NCI-H748 treated with DMSO at 0.1 percent for 48 hours (cell line): Measurements from ENCODE around the gene FANCC.
A peak's percentile ranks its signal among the peaks of the same experiment; 100 is the strongest.
"Not testable (repeated sequence)": the region's sequence is repeated elsewhere in the genome, so short reads cannot be mapped to it uniquely, and the experiment has no call there.

Source experiments
- DNase-seq: peaks from one replicate; lab custom pipeline; 2025; lab: John Stamatoyannopoulos, UW

The FANCC gene

DNA sequence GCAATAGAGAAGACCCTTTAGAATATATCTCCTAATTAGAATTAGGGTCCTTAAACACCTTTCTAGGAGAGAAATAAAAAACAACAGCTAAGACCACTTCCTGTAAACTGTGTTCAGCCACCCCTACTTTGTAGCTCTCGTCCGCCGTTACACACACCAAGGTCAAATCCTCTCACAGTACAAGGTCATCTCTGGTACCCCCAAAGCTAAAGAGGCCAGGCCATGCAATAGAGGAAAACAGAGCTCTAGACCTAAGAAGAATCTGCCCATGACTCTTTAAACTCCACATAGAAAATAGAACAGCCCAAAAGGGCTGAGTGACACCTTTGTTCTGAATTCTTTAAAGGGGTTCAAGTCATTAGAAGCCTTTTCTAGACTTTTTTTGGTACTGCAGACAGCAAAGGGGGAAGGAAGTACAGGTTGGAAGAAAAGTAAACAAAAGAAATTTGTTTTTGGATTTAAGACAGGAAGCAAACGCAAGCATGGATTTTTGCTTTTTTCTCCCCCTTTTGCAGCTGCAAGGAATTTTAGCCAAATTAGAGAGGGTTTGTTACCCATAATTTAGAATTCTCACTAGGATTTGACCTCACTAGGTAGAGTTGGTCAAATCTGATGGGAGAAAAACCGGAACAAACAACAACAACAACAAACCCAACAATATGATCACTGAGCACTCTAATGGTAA, 13.4 kb upstream of the FANCC start:
- no peak for DNase-seq

DNA sequence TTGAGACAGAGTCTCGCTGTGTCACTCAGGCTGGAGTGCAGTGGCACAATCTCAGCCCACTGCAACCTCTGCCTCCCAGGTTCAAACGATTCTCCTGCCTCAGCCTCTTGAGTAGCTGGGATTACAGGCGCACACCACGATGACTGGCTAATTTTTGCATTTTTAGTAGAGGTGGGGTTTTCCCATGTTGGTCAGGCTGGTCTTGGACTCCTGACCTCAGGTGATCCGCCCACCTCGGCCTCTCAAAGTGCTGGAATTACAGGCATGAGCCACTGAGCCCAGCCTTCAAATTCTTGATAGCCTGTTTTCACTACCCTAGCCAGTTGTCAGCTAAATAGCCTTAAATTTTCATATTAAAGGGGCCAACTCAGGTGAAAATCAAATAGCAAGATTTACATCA, 11.6 kb upstream of the FANCC start:
- not testable (repeated sequence) for DNase-seq

DNA sequence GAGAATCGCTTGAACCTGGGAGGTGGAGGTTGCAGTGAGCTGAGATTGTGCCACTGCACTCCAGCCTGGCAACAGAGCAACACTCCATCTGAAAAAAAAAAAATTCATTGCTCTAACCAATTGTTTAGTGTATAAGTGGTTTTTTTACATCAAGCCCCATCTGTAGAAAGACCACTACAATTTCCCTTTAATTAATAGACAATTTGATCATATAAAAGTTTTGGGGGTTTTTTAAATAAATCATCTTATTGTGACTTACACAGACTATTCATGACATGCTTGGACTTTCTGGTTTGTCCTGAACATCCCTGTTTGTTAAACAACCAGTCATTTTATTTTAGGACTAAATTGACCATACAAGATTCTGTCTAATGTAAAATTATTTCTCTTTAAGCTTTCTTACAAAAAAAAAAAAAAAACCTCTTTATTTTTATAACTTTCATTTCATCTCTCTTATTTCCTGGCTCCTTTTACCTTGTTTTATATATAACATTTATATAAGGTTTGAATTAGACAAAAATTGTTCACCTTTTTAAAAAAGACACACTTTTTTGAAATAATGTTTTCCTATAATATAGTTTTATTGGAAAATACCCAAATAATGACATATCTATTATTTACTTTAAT, 9.8 kb upstream of the FANCC start:
- no peak for DNase-seq

DNA sequence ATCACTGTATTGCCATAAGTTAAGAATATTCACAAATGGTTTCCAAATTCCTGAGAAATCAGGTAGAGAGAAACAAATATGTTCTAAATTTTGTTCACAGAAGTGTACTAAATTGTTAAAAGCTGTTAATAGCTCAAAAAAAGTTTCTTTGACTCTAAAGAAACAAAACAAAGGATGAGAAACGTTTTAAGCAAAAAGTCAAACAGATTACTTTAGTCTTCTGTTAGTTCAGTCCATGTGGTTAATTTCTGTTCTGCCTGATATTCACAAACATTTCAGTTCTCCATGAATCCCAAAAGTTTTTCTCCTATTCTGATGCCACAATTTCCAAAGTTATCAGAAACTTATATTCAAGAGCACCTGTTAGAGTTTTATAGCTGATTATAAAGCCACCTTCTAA, 7.7 kb upstream of the FANCC start:
- DNase-seq, result no peak

DNA sequence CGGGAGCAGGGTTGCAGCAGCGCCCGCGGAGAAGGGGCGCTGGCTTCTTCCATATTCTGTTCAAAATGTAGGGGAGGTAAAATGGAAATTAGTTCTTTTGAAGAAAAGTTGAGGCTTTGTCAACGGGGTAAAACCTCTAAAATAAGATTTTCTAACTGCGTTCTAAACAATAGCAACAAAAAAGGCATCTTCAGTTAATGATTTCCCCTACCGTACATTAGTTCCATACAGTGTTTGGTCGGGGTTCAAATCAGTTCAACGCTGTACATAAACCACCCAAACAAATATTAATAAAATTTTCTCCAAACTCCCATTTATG, 343 bp upstream of the FANCC start:
- DNase-seq, result no peak

DNA sequence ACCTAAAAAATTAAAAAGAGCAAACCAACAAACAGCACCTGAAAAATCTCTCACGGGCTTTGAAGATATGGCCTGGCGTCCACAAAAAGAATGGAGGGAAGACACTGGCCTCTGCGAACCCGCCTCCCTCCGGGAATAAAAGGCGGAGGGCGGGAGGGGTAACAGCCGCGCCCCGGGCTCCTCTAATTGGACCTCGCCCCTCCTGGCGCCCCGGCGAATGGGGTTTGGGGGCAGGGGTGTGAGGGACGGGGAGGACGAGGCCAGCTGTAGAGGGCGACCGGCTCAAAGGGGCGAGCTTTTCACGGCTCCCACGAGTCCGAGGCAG, 753 bp downstream of the FANCC start:
- DNase-seq, result peak; percentile 89

DNA sequence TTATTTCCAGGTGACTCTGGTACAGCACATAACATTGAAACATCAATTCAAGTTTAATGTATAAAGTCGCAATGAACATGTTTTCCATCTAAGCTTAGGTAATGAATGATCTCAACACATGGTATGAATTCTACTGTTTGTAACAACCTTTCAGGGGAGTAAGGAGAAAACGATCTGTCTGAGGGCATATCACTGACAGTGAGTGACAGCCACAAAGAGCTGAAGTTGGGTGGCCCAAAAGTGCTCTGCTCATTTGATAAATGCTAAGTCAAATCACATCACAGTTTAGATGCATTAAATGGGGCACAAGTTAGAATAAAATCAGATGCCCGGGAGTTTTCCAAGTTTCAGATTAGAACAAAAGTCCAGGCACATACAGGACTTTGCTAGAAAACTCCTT, 1.2 kb downstream of the FANCC start:
- DNase-seq, result peak; percentile 37

DNA sequence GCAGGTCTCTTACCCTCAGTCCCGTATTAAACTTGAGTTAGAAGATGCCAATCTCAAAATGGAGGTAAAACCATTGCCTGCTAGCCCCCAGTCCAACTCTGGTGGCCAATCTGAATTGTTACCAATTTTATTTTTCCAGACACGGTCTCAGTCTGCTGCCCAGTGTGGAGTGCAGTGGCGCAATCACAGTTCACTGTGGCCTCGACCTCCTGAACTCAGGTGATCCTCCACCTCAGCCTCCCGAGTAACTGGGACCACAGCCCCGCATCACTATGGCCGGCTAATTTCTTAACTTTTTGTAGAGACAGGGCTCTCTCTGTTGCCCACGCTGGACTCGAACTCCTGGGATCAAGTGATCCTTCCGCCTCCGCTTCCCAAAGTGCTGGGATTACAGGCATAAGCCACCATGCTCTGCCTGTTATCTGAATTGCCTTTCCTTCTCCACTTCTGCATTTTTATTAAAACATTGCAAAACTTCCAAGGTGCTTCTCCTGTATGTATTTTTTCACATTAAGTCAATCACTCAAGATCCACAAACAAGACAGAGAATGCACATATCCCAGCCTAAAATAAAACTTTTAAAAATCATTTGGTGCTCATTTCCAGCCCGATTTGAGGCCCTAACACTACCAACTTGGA, 2.3 kb downstream of the FANCC start:
- DNase-seq, result no peak

DNA sequence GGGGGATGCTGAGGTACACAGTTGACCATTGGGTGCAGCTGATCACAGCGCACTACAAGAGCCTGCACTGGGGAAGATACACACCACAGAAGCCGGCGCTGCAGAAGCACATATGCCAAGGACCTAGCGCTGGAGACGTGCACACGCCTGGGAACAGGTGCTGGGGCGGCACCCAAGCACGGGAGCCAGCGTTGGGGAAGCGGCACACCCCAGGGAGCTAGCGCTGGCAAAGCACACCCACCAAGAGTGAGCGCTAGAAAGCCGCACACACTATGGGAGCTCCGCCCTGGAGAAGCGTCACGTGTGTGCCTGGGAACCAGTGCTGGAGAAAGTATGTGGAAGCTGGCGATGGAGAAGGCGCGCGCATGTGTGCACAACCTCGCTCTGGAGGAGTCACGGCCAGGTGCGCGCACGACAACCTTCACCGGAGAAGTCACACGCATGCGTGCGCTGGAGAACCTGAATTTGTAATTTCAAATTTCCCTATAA, 4.5 kb downstream of the FANCC start:
- peak; percentile 58 for DNase-seq

DNA sequence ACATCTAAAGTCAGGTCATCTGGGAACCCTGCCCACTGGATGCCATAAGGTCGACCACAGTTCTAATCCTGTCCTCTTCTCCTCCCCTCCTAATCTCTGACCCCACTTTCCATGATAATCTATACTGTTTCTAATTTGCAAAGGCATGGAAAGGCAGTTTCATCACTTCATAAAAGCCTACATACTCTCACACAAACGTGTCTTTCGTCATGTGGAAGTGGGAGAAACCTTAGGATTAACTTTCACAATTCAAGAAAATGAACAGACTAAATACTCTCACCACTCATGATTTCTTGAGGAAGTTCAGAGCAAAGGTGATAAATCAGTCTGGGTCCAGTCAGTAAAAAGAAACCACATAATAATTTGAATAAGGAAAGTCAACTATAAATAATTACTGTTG, 5.5 kb downstream of the FANCC start:
- no peak for DNase-seq

DNA sequence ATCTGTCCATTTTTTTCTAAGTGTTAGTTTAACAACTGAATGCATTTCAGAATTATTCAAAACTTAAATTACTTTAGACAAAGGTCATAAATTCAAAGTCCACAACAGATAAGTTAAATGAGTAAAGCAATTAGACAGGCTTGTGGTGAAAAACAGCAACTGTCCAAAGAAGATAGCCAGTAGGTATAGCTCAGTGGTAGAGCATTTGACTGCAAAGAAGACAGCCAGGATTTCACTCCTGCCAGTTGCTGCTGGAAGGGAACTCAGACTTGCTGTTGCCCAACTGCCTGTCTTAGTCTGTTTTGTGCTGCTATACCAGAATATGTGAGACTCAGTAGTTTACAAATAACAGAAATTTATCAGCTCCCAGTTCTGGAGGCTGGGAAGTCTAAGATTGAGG, 10.0 kb downstream of the FANCC start:
- no peak for DNase-seq

DNA sequence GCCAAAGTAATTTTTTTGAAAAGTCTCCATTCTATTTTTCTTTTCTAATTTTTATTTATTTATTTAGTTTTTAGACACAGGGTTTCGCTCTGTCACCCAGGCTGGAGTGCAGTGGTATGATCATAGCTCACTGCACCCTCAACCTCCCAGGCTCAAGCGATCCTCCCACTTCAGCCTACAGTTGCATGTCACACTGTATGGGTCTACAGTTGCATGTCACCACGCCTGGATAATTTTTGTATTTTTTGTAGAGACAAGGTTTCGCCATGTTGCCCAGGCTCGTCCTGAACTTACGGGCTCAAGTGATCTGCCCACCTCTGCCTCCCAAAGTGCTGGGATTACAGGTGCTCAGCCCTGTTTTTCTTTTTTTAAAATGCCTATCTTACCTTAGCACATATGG, 10.7 kb downstream of the FANCC start:
- no peak for DNase-seq

DNA sequence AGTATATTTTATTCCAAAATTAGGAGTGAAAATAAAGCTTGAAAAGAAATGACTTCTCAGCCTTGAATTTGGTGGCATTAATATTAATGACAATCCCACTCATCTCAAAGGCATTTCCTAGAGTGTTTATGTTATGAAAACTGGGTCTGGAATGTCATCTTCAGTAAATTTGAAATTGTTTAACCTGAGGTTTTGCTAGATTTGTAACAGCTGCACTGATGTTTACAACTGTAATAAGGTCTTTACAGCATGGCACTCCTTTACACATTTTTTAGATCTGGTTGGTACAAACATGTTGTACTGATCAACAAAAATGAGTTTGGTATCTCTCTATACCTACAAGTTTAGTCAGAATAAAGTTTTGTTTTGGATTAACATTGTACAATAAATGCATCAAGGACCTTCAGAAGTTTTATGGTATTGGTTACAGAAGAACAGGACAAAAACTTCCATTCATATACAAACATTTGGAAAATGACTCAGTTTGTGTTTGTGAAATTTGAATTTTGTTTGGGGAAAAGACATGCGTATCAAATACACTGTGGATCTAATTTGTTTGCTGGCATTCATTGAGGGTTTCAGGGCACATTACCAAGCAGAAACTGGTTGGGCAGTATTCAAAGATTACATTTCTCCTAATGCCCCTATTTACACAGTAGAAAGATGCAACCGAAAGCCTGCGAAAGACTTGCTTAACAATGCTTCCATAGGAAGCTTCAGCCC, 11.6 kb downstream of the FANCC start:
- no peak for DNase-seq

DNA sequence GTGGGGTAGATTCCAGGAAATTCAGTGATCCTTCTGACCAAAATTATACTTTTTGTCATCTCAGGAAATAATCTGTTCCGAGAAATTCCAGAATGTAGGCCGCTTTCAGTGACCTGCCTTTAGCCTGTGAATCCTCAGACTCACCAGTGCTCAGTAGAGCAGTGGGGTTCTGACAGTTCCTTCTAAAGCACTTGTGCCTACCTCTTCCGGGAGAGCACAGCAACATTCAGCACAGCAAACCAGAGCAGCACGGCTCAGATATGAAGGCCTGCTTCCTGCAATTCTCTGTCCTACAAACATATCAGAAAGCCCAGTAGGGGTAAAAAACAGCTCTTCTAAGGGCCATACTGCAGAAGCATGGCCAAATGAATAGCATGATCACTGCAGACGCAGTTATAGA, 15.0 kb downstream of the FANCC start:
- DNase-seq, result no peak

DNA sequence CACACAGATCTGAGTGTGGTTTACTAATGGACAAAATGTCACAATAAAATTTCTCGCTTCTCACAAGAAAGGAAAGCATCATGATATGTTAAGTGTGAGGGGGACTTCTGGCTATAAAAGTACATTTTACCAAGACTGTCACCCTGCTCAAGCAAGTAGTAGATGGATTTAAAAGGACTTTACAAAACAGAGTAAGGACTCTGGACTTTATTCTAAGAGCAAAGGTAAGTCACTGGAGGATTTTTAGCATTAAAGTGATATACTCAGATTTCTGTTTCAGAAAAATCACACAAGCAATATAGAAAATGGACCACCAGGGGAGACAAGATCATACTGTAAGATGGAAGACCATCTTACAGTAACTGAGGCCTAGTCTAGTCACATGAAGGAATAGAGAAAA, 19.7 kb downstream of the FANCC start:
- DNase-seq, result no peak

DNA sequence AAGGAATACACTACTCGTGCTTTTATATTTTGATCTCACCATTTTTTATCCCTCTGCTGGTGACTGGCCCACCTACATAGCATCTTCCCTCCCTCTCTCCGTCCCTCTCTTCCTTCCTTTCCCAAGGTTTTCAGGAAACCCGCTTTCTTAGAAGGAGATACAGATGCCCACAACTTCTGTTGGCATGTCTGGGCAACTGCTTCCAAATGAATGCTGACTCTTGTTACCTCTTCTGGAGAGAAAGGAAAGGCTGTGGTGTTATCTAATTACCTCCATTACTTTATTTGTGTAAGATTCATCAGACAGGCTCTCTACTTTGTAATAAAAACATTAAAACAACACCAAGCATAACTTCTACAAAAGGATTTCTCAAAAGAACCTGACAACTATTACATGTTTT, 20.2 kb downstream of the FANCC start:
- DNase-seq, result no peak

DNA sequence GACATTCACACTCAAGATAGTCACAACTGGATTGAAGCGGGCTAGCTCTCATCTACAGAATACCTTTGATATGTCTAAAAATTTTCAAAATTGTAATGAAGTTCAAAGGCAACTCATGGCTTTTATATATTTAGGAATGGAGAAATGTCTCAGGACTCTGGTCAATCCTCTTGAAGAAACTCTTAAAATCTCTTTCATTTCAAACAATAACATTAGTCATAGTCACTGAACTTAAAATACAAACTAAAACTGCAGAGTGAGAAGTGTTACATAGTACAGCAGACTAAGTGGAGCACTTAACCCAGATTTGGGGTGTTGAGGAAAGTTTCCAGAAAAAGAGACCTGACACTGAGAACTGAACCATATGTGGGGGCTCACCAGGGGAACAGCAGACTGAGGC, 20.7 kb downstream of the FANCC start:
- no peak for DNase-seq

DNA sequence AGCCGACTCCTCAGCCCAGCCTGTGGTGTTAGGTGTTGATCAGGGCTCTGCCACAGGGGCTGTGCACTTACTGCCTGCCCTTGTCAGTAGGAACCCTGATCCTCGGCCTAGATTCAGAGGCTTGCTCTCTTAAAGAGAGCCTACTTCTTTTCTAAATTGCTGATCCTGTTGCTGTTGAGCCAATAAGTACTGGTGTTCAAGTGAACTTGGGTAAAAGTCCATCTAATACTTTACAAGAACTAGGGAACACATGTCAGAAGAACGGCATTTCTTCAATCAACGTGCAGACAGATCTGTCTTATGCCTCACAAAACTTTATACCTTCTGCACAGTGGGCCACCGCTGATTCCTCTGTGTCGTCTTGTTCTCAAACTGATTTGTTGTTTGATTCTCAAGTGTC, 24.2 kb downstream of the FANCC start:
- DNase-seq, result not testable (repeated sequence)

DNA sequence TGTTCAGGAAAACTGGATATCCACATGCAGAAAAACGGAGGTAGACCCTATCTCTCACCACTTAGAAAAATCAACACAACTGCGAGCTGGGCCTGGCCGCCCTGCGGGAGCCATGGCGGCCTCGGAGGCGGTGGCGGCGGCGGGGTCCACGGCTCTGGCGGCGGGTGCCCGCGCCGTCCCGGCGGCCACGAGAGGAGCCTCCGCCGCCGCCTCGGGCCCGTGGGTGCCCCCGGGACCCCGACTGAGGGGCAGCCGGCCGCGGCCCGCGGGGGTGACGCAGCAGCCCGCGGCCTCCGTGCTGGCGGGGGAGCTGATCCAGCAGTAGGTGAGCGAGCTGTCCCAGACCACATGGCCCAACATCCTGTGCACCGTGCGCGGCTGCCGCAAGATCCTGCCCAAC, 25.3 kb downstream of the FANCC start:
- DNase-seq, result no peak

DNA sequence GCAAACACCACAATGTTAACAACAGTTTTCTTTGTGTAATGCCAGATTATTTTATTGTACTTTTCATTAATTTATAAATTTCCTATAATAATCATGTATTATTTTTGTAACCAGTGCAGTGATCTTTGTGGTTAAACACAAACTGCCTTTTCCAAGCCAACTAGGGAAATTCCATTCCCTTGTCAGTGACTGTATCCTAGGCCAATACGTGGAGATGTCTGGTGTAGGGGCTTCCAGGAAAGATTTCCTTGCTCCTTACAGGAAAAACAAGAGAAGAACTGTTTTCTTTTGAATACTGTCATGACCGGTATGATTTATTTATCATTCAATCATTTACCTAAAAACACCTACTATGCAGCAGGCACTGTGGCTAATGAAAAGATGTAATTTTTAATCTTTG, 31.4 kb downstream of the FANCC start:
- DNase-seq, result no peak

DNA sequence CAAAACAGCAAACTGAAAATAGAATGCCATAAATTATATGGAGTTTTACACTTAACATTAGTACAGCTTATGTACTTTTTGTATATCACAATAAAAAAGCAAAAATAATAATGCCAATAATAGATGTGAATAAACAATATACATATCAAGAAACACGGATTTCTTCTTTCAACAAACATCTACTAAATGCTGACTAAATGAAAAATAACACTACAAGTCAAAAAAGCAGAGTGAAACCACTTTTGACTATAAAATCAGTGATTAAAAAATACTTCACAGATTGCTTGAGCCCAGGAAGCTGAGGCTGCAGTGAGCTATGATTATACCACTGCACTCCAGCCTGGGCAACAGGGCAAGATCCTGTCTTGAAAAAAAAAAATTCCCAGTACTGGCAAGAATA, 32.2 kb downstream of the FANCC start:
- DNase-seq, result no peak

DNA sequence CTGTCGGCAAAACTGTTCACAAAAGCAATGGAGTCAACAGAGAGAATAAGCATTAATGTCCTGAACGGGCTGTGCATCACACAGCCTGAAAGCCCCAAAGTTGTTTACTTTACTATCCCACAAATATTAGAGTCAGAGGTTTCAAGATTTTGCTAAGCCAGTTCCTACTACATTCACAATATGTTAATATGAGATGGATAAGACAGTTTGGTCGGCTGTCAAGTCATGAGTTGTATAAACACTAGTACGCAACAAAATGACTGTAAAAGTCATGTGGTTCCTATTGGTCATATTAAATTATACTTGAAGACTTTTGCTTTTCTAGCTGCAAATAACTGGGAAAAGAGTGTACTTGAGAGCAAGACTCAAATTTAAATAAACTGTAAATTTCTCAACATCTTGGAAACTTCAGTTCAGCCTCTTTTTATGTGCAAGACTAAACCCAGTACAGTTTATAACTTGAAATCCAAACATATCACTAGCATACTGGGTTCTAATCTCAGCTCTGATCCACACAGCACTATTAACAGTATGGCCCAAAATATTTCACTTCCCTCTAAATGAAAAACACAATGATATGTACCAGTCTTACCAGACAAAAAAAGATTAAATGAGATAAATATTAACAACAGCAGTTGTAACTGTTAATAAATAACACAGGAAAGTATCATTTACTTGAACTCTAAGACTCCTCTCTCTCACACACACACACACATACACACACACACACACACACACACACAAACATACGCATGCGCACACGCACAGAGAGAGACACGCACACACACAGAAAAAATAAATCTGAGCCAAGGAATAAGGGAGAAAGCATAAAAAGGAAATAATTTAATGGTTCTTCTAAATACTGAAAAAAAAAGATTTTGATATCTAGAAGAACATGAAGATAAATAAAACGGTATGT, 33.1 kb downstream of the FANCC start:
- DNase-seq, result no peak
